K562 (cell line): ENCODE data around the gene SLC5A10. TPM values are rescaled to one million over a fixed set of nuclear protein-coding genes. Genes with fewer than 3 reads are reported as not detected.

Experiments used
- BHLHE40 ChIP-seq: IDR thresholded peaks from 2 replicates; pipeline ENCODE4 v1.6.1; 2011; ENCODE audit warnings: low read length, improper control_type of control experiment
- HMG20B ChIP-seq: fragments of 250-450 bp; sonication (Bioruptor Pico); IDR thresholded peaks from 2 replicates; pipeline ENCODE4 v1.5.0; 2021; ENCODE audit warnings: mild to moderate bottlenecking
- HMGN3 ChIP-seq: IDR thresholded peaks from 2 replicates; pipeline ENCODE4 v1.6.1; 2011; ENCODE audit warnings: borderline replicate concordance, low read depth, mild to moderate bottlenecking, mixed read lengths, low read length; ENCODE audit not compliant: insufficient read length; ENCODE audit errors: extremely low read depth
- MGA ChIP-seq: fragments of 450-650 bp; IDR thresholded peaks from 2 replicates; pipeline ENCODE4 v1.6.1; 2016; ENCODE audit warnings: mild to moderate bottlenecking, moderate library complexity
- SAFB2 ChIP-seq: fragments of 200-400 bp; formaldehyde crosslinking; IDR thresholded peaks from 2 replicates; pipeline ENCODE4 v1.6.1; 2018; ENCODE audit warnings: borderline replicate concordance, low read length, low read depth, moderate library complexity; ENCODE audit not compliant: severe bottlenecking
- USF1 ChIP-seq: sonication (generic); formaldehyde crosslinking; IDR thresholded peaks from 2 replicates; pipeline ENCODE4 v1.9.0; 2022; ENCODE audit warnings: mild to moderate bottlenecking, missing genetic modification reagents
- ZFX ChIP-seq: sonication (generic); formaldehyde crosslinking; IDR thresholded peaks from 2 replicates; pipeline ENCODE4 v1.8.0; 2022; ENCODE audit warnings: mild to moderate bottlenecking, missing genetic modification reagents, moderate library complexity
- ZMIZ1 ChIP-seq, 2 experiments: fragments of 150-350 bp in 1 of 2; IDR thresholded peaks; 2 replicates each; pipeline ENCODE4 v1.6.1; 2012 to 2016; ENCODE audit warnings: low read depth in 2 of 2, low read length in 2 of 2, mild to moderate bottlenecking in 1 of 2, moderate library complexity in 1 of 2
- ZNF644 ChIP-seq: fragments of 200-800 bp; sonication (Bioruptor generic); IDR thresholded peaks from 2 replicates; pipeline ENCODE4 v1.6.1; 2016; ENCODE audit warnings: low read depth, missing genetic modification characterization, missing compliant biosample characterization
- ZNF780A ChIP-seq: fragments of 250-450 bp; sonication (Bioruptor Pico); IDR thresholded peaks from 2 replicates; pipeline ENCODE4 v1.5.0; 2021; ENCODE audit warnings: mild to moderate bottlenecking
- polyA plus RNA-seq, 8 experiments: library from polyadenylated mRNA; depleted of rRNA in 4 of 8; stranded (reverse) in 5 of 8; unstranded in 3 of 8; fragments of >200 nt; fragmentation: Nextera tagmentation in 2 of 8; fragmentation: Illumina TruSeq in 1 of 8; extraction: Ambion mirVana in 2 of 8; extraction: Trizol in 1 of 8; gene quantifications; 2 replicates each; pipeline versions ENCODE4 v1.2.1 to v1.2.3, GENCODE V29; 2011 to 2014; ENCODE audit warnings: inconsistent platforms in 1 of 8, missing spikeins in 1 of 8
- total RNA-seq, 7 experiments: library from RNA; depleted of rRNA in 6 of 7; stranded (reverse); fragments of >200 nt in 6 of 7; fragmentation: Illumina TruSeq in 2 of 7; extraction: Trizol in 2 of 7; gene quantifications; 2 replicates each; pipeline versions ENCODE4 v1.2.1 to v1.2.3, GENCODE V29; 2011 to 2021; ENCODE audit warnings: low replicate concordance in 1 of 7

The SLC5A10 gene
- total and polyA plus RNA-seq, 9 of the 15 experiments (the other 6 are each of a cell fraction or from before 2014, with no cell fraction given) = 0.03 to 0.09 (median 0.03) TPM; not detected in 5

DNA sequence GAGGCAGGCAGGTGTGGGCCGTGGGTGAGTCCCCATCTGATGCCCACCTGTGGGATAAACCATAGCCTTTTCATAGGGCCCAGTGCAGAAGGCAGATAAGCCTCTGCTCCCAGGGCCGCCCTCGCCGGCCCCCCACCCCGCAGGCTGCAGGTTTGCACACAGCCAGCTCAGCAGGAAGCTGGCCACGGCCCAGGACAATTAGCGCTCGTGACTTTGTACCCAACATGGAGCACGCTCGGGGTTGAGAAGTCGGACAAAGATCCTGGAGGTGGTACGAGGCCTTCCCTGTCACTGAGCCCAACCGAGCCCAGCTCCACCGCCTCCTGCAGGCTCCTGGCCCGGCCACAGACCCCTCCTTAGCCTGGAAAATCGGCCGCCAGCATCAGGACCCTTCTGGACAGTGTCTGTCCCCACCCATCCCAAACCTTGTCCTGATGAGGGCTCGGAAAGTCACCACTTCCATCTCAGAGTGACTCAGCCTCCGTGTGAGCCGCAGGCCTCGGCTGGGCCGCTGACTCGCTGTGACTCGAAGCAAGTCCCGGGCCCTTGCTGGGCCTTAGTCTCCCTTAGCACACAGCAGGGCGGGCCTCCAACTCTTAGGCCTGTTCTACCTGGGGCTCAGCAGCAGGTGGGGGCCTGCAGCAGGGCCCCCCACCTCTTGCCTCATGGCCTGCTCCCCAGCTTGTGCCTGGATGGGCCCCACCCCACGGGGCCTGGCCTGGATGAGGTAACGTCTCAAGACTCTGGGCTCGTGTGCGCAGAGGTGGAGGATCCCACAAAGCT lies 29.9 kb downstream of the SLC5A10 start (continued):
- TF ChIP-seq BHLHE40 (peak; percentile 64), ZNF644 (tag) (0 out of 2 replicates have a peak, but pooled peaks have one; percentile 22), SAFB2 (no peak), HMG20B (no peak), HMGN3 (peak; percentile 12), MGA (peak; percentile 78), ZFX (CRISPR knock-in tag) (peak; percentile 89), ZNF780A (no peak), ZMIZ1 (IDR thresholded peaks at IDR 0.05; ENCODE audit: low read depth in 2 of 2, low read length in 2 of 2) (no peak), USF1 (peak; percentile 21; the same call in 1 of the 2 replicates)
